Measurements from ENCODE around the gene KTI12.
"Not testable (repeated sequence)": the region's sequence is repeated elsewhere in the genome, so short reads cannot be mapped to it uniquely, and the experiment has no call there.

Gene KTI12

DNA sequence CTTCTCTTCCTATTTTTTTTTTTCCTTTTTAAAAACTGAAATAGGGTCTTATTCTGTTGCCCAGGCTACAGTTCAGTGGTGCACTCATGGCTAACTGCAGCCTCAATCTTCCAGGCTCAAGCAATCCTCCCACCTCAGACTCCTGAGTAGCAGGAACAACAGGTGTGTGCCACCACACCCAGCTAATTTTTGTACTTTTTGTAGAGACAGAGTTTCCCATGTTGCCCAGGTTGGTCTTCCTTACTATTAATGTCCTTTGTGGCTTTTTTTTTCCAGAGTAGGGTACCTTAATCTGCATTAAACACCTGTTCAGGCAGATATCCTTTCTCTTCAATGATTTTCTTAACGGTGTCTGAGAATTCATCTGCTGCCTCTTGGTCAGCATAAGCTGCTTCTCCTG lies 4.3 kb upstream of the KTI12 start:
- no peak for DNase-seq

DNA sequence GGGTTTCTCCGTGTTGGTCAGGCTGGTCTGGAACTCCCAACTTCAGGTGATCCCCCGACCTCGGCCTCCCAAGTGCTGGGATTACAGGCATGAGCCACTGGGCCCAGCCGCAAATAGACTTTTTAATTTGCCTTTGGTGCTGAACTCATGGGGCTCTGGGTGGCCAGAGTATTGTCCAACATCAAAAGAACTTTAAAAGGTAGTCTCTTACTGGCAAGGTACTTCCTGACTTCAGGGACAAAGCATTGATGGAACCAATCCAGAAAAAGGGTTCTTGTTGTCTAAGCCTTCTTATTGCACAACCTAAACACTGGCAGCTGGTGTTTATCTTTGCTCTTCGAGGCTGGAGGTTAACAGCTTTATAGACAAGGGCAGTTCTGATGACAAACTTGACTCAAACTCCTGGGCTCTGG lies 3.8 kb upstream of the KTI12 start:
- no peak for DNase-seq

DNA sequence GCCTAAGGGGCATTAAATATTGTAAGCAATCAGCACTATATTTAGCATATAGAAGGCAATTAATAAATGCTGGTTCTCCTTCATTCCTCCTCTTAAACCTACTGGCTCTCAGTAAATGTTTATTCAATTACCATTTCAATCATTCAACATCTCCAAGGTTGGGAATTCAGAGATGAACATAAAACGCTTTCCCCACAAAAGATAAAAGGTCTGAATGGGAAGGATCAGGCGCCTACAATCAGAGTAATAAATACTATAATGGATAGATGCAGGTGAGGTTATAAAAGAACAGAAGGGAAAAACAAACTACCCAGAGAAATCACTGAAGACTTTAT lies 407 bp upstream of the KTI12 start:
- no peak for DNase-seq

DNA sequence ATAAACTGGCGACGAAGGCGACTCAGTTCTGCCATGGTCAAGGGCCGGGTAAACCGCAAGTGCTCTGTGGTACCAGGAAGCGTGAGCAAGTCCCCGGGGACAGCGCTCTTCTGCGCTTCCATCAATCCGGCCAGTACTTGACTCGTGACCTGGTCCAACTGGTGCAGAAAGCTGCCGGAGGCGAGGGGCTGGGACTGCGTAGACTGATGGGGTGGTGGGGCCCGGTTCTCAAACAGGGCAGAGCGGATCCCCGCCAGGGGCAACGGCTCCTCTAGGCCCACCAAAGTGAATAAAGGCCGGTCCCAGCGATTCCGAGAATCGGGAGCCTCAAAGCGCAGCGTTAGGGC lies 852 bp downstream of the KTI12 start:
- no peak for DNase-seq

DNA sequence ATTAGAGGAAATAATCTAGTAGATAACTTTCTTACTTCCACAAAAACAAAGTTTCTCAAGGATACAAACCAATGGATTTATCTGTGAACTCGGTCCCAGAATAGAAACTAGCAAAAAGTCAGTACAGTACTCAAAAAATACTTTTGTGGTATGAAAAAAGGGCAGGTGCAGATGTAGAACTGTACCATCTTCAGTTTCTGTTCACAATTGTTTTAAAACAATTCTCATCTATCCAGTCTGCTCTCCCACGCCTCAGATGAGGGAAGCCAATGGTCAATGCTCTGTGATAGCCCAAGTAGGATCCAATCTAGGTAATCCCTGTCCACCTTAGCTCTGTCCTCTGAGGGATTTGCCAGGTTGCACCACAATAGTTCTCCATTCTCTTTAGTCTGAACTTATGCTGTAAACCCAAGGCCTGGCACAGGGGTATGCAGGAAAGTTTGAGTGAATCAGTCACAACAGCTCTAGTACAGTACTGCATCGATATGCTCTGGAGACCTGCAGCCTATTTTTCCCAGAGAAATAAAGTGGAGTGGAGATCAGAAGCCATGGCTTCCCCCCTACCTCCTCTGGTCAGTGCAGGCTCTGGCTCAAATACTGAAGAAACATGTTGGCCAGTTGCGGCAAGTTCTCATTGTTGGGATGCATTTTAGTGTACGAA lies 1.4 kb downstream of the KTI12 start:
- DNase-seq: no peak

DNA sequence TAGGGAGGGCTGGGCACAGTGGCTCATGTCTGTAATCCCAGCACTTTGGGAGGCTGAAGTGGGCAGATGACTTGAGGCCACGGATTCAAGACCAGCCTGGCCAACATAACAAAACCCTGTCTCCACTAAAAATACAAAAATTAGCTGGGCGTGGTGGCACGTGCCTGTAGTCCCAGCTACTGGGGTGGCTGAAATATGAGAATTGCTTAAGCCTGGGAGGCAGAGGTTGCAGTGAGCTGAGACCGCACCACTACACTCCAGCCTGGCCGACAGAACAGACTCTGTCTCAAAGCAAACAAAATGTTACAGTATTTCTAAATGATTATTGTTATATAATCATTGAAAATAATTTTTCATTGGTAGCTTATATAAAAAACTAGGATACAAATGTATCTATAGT lies 4.8 kb downstream of the KTI12 start:
- DNase-seq: not testable (repeated sequence)

DNA sequence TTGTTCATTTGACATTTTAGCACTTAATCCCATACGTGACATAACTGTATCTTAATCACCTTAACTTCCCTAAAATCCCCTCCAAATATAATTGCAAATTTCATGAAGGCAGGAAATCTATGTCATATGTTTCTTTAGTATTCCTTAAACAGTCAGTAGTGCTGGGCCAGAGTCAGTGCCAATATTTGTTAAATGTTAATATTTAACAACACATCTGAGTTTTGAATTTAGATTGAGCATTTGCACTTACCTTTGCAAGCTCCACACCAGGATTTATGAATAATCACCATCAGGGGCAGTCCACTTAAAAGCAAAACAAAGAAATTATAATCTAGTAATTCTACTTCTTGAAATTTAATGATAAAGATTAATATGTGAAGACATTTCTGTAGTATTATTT lies 5.3 kb downstream of the KTI12 start:
- DNase-seq: no peak

DNA sequence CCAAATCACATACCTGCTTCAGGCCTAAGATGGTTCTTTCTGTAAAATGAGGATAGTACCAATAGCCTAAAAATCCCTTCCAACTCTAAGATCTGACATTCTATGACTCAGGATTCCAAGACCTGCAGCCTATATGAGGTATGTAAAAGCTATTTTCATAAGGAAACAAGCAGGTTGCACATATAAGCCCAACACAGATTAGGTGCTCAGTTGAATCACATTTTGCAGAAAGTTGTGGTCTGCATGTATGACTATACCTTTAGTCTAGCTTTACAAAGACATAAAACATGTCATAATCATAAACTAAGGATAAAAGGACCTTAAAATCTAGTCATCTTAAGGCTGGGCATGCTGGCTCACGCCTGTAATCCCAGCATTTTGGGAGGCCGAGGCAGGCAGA lies 7.3 kb downstream of the KTI12 start:
- no peak for DNase-seq

DNA sequence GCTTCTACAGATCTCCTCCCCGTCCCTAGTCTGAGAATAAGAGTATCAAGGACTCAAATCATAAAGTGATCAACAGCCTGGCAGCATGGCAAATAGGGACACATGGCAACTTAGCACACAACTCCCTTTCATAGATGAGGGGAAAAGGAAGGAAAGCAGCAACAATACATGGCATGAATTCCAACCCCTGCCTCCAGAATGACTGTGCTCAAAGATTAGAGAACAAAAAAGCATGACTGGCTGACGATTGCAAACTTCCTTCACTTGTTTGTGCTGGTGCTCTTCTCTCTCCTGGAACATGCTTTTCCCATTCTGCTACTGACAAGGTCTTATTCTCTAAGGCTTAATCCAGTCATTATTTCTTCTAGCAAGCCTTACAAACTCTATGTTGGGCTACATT lies 11.5 kb downstream of the KTI12 start:
- DNase-seq: no peak

DNA sequence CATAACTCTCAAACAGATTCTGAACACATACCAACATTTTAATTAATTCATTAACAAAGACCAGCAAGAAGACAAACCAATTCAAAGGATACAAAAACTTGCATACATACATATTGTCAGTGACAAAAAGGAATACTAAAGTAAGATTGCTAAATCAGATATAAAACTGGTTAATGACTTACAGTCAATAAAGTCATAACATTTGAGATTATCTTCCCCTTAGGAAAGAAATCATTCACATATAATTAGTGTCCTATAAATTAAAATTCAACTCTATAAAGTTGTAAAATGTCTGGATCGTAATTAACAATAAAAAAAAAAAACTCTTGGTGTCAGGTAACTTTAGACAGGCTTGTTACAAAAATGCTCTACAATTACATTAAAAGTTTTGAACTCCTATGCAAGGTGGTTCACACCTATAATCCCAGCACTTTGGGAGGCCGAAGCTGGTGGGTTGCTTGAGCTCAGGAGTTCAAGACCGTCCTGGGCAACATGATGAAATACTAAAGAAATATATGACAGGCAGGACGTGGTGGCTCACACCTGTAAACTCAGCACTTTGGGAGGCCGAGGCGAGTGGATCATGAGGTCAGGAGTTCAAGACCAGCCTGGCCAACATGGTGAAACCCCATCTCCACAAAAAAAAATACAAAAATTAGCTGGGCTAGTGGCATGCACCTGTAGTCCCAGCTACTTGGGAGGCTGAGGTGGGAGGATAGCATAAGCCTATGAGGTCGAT lies 25.4 kb downstream of the KTI12 start:
- DNase-seq: no peak

DNA sequence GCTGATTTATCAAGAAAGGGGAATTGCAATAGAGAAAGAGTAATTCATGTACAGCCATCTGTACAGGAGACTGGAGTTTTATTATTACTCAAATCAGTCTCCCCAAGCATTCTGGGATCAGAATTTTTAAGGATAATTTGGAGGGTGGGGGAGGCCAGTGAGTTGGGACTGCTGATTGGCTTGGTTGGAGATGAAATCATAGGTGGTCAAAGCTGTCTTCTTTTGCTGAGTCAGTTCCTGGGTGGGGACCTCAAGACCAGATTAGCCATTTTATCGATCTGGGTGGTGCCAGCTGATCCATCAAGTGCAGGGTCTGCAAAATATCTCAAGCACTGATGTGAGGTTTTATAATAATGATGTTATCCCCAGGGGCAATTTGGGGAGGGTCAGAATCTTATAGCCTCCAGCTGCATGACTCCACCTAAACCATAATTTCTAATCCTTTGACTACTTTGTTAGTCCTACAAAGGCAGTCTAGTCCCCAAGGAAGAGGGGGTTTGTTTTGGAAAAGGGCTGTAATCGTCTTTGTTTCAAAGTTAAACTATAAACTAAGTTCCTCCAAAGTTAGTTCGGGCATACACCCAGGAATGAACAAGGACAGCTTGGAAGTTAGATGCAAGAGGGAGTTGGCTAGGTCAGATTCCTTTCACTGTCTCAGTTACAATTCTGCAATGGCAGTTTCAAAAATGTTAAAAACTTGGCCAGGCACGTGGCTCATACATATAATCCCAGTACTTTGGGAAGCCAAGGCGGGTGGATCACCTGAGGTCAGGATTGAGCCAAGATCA lies 26.2 kb downstream of the KTI12 start:
- no peak for DNase-seq

DNA sequence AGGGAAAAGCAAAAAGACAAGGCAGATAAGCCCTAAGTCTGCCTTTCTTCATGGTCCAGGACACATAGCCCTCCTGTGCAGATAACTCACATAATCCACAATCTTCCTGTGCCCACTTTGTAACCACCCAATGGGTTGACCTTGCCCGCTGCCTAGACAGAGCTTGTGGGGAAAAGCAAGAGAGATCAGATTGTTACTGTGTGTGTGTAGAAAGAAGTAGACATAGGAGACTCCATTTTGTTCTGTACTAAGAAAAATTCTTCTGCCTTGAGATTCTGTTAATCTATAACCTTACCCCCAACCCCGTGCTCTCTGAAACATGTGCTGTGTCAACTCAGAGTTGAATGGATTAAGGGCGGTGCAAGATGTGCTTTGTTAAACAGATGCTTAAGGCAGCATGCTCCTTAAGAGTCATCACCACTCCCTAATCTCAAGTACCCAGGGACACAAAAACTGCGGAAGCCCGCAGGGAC lies 27.5 kb downstream of the KTI12 start:
- not testable (repeated sequence) for DNase-seq

DNA sequence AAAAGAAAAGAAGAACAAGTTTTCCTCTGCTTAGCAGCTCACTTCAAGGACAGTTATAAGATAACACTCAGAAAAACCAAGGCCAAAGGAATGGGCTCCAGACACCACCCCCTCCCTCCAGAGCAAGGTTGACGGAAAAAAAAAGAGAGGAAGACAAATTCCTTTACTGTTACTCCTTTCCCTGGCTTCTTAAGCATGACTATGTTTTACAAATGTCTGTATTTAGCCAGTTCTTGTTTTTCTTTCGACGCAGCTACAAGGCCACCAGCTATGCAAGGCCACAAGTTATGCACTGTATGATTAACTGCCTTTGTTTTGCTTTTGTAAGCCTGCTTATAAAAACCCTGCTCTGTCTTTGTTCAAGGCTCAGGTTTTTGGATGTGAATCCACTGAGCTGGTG lies 28.1 kb downstream of the KTI12 start:
- not testable (repeated sequence) for DNase-seq

DNA sequence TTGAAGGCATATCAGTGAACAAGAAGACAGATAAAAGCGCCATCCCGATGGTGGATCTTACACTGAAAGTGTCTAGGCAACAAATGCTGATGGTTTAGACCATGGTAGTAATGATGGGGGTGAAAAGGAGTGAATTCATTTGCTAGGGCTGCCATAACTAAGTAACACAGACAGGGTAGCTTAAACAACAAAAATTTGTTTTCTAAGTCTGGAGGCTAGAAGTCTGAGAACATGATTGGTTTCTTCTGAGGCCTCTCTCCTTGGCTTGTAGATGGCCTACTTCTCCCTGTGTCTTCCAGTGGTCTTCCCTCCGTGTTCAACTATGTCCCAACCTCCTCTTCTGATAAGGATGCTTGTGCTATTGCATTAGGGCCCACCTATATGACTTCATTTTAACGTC lies 29.7 kb downstream of the KTI12 start:
- DNase-seq: no peak

DNA sequence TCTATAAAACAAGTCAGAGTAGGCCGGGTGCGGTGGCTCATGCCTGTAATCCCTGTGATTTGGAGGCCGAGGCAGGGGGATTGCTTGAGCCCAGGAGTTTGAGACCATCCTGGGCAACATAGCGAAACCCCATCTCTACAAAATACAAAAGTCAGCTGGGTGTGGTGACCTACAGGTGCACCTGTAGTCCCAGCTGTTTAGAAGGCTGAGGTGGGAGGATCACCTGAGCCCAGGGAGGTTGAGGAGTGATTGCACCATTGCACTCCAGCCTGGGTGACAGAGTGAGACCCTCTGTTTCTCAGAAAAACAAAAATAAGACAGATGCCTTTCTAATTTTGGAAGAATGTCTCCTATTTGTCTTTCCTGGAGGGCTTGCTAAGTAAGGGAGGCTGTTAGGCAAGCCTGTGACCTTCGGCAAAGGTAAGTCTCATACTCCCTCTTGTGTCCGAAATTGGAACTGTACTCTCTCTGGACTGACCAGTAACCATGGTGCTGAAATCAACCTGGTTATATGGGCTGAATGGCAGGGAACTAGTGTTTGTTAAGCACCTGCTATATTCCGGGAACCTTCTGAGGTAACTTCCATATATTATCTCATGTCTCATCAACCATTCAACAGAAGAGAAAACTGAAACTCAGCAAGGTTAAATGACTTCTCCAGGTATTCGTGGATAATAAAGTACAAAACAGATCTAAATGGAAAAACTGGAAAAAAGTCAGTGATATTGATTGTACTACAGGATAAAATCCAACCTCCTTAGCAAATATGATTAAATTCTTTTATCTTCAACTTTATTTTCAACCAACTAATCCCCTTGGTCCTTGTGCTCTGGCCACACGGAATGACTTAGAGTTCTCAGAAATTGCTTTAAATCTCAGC lies 31.3 kb downstream of the KTI12 start:
- peak; percentile 13 for DNase-seq

DNA sequence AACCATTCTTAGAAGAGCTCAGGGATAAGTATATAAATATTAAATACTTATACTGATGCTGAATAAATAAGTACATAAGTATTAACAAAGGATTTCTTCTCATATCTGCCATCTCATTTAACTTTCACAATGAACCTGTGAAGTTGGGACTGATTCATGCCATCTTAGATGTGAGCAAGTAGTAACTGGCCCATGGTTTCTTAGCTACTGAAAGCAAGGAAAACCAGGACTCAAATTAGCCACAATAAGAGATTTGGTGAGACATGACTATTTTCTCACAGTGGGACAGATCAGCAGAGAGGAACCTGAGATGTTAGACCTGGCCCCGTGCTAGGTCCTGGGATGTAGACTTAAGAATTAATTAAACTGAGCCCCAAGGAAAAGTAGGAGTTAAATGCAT lies 34.9 kb downstream of the KTI12 start:
- no peak for DNase-seq

DNA sequence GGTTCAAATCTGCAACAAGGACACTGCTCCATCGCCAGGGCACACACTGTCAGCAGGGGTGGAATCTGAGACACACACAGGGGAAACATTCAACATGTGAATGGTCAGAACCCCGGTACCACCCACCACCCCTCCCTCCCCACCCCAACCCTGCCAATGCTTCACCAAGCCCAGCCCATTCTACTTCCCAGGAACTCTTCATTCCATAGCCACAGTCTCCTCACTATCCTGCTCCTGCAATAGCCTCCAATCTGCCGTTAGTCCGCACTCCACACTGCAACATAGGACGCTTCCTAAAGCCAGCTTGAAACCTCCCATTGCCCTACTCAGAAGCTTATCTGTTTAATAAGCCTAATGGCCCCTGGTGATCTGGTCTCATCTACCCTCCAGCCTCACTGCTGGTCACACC lies 35.6 kb downstream of the KTI12 start:
- DNase-seq: no peak

DNA sequence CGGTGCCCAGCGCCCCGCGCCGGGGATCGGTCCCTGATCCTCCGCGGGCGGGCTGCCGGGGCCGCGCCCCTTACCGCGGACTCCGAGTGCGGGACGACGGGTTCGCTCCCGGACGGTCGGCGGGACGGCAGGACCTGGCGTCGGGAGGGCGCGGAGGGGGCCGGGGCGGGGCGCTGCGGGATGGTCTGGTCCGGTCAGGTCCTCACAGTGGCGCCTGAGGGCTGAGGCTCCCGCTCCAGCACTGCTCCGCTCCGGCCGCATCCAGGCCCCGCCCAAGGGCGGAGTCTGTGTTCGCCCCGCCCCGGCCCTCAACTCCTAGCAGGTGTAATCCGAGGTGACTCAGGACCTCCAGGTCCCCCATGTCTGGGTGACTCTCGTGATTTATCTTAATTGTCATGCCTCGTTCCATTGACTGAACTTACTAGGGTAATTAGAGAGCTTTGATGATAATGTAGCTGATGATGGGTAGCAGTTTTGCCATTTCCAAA lies 43.1 kb downstream of the KTI12 start, which contains the start of gene RAB3B:
Gene RAB3B, minus strand, starts transcription at position 223 of the 488 bp plus-strand sequence. CDS start 13,583 bp downstream, outside the sequence.
- peak; percentile 87 for DNase-seq

DNA sequence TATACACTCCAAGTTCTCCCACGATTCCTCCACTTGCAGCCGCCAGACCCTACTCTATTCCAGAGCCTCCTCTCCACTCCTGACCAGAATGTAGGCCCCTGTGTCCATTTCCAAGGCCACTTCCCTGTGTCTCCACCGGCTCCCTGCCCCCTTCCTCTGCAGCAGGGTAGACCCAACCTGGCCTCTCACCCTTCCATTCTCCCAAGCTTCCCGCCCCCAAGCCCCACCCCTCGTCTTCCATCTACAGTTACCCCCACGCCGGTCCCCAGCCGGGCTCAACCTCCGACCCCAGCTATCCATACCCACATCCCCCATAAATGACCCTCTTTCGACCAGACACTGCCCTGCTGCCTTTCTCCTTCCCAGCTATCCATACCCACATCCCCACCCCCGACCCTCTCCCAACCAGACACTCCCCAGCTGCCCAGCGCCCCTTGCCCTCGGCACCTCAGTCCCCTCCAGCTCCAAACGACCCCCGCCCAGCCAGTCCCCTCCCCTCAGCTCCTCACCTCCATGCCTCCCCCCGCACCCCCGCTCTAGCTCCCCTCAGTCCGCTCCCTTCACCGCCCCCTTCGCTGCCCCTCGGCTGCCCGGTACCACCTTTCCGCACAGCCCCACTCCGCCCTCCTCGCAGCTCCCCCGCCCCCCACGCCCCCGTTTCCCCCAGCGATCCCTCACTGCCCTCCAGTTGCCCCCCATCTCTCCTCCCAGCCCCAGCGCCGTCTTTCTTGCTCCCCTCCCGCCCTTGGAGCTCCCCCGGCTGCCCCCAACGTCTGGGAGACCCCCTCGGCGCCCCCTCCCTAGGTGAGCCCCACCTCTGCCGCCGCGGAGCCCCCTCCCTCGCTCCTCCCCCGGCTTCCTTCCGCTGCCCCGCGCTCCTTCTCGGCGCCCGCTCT lies 43.8 kb downstream of the KTI12 start:
- DNase-seq: no peak

DNA sequence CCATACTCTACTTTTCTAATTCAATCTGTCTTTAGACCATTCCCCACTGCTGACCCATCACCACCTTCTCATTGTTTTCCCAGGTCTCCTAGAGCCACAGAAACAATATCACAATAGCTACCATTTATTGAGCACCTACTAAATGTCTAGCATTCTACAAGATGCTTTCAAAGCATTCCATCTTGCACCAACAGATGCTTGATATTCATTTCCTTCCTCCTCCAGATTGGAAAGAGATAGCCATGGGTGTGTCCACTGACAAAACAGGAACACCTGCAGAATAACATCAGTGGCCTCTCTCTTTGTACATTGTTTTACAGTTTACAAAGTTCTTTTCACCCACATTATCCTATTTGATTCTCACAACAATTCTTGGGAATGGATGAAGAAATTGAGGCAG lies 45.4 kb downstream of the KTI12 start:
- no peak for DNase-seq

DNA sequence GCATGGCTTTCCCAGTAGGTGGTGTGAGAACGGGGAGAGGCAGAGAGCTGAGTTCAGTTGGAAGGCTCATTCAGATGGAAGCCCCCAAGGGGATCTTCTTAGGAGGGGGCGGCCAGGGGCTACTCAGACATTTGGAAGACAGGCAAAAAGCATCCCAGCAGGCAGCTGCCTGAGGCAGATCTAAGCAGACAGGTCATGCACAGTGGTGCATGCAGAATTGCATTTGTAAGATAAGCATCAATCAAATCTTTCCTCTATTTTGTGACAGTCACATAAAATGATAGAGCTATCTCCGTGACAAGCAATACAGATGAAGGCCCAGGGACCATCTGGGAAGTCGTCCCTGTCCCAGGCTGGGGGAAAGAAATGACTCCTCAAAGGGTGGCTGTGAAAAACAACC lies 46.9 kb downstream of the KTI12 start:
- no peak for DNase-seq

DNA sequence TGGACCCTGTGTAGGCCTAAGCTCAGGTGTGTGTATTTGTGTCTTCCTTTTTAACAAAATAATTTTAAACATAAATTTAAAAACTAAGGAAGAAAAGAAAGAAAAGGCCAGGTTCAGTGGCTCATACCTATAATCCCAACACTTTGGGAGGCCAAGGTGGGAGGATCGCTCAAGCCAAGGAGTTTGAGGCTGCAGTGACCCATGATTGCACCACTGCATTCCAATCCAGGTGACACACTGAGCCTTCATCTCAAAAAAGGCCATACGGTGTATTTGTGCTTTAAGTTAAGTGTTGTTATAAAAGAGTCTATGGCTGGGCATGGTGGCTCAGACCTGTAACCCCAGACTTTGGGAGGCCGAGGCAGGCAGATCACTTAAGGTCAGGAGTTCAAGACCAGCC lies 51.4 kb downstream of the KTI12 start:
- DNase-seq: no peak

All from activated naive CD4-positive, alpha-beta T cell treated with anti-CD3 and anti-CD28 coated beads, Interleukin-2, amount 50 U/mL, for 16 hours (primary cell).